Endometrial microvascular endothelial cells (primary cell): ENCODE measurements around the gene ABCC3. TPM values are rescaled to one million over a fixed set of nuclear protein-coding genes. Genes with fewer than 3 reads are reported as not detected.
"Not testable (repeated sequence)": the region's sequence is repeated elsewhere in the genome, so short reads cannot be mapped to it uniquely, and the experiment has no call there.

Experiments
- in situ Hi-C: cut with HindIII; loops from 2 replicates; pipeline ENCODE4 v1.10.0; 2017; ENCODE audit warnings: low sequenced_read_pairs, low pct_unique_long_range_greater_than_20kb; ENCODE audit errors: inconsistent ontology term
- total RNA-seq: library from RNA; depleted of rRNA; stranded (reverse); fragments of >200 nt; gene quantifications from one replicate; pipeline ENCODE4 v1.2.3, GENCODE V29; 2015; ENCODE audit errors: inconsistent ontology term

Gene ABCC3
- total RNA-seq, 1 donor from 2014 or later = 34.9 TPM

DNA sequence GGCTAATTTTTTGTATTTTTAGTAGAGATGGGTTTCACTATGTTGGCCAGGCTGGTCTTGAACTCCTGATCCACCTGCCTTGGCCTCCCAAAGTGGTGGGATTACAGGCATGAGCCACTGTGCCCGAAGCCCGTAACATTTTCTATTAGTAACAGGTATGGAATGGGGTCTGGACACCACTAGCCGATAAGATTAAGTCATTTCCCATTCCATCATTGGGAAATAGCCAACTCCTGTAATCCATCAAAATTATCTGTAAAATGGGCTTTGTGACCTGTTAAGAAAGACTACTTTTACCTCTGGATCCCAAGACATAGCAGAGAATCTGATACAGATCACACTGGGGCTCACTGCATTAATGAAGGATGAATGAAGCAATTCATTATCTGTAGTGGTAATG lies 80.8 kb downstream of the ABCC3 start:
- in situ Hi-C loops = no loop called here

- in situ Hi-C loops = no loop called here
These were observed 84.7 kb downstream of the ABCC3 start, which contains the start of gene LUC7L3 for GRCh38 chr17:50719144-50719923. Gene LUC7L3, plus strand, starts transcription at chr17:50719603. Its CDS starts 130 bp downstream, at chr17:50719733.

GRCh38 chr17:50719924-50720794 lies 85.5 kb downstream of the ABCC3 start:
- in situ Hi-C loops = no loop called here

DNA sequence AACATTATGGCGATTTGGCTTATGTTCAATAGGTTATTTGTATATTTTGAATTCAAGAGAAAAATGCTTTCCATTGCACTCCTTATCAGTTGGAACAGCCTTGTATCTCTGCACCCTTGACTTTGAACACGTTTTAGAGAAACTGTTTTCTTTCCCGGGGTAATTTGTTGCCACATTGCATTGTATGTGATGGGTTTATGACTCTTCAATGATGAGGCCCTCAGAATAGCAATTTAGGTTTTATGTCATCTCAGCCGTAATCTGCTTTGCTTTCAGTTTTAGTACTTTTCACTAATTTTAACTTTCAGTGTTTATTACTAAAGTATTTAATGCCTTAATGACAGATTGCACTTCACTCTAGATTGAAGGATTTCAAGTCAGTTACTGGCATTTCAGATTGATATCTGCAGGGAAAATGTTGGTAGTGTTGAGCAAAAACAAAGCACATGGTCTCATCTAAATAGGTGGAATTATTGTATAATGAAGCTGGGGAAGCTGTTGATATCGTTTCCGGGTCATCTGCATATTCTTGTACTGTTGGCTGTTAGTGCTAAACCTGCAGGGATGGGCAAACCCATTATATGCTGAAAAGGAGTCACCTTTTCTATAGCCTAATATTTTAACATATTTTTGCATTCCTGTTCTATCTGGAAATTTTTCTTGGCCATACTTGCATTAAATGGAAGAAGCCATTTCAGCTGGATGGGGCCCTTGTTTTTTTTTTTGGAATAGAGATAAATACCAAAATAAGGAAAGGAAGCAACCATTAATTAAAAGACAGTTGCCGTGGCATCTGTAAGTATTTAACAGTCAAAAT lies 86.7 kb downstream of the ABCC3 start:
- in situ Hi-C loops = no loop called here

DNA sequence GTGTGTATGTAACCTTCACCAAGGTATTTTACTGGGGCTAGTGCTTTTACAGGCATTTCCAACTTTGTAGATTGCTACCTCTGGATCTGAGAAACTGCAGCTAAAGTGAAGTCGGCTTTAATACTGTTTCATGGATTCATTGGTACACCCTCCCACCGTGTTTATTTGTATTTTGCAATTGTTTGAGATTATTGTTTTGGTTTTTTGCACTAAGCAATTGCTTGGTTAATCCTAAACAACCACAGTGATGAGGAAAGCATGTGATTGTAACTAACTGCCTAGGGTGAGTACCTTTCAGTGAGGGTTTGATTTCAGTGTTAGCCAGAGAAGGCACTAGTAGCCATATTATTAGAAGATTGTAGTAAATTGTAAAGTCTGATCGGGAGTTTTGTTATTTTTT lies 88.1 kb downstream of the ABCC3 start:
- in situ Hi-C loops = no loop called here

DNA sequence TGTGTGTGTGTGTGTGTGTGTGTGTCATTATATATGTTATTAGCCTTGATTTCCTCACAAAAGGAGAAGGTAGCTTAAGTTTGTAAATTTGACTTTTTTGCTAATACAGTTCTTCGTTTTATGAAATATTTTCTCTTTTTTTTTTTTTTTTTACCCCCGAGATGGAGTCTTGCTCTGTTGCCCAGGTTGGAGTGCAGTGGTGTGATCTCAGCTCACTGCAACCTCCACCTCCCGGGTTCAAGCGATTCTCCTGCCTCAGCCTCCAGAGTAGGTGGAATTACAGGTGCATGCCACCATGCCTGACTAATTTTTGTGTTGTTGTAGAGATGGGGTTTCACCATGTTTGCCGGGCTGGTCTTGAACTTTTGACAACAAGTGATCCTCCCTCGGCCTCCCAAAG lies 89.9 kb downstream of the ABCC3 start:
- in situ Hi-C loops = not testable (repeated sequence)

- in situ Hi-C loops = no loop called here
These were observed 91.3 kb downstream of the ABCC3 start for GRCh38 chr17:50725769-50726655.

GRCh38 chr17:50728112-50728429 lies 93.4 kb downstream of the ABCC3 start:
- in situ Hi-C loops = no loop called here

DNA sequence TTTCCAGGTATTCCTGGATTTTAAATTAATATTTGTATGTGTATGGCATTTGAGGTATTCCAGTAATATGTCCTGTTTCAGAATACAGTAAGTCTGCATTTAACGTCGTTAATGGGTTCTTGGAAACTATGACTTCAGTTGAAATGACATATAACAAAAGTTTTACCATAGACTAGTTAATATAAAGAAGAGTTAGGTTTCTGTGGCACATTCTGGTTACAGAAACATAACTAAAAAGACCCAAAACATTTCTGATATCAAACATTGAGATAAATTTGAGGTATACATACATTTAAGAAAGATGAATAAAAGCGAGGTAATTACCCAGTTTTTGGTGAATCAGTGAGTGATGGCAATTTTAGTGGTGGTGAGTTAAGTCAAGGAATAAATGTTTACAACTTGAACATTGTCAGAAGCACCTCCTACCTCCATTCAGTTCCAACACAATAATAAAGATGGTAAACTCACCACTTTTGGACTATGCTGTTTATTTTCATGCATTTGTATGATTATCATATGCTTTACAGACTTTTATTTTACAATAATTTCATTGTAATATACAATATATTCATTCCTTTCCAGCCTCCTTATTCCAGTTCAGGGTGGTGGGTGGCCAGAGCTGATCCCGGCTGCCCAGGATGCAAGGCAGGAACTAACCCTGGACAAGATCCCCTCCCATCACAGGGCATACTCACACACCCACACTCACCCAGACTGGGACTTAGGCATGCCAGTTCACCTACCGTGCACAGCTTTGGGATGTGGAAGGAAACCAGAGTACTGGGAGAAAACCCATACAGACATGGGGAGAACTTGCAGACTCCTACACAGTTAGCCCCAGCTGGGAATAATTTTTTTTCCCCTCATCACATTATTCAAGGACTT lies 94.4 kb downstream of the ABCC3 start:
- in situ Hi-C loops = no loop called here

GRCh38 chr17:50731575-50732460 lies 97.1 kb downstream of the ABCC3 start:
- in situ Hi-C loops = no loop called here

- in situ Hi-C loops = no loop called here
These were observed 100.6 kb downstream of the ABCC3 start for GRCh38 chr17:50735287-50735686.

DNA sequence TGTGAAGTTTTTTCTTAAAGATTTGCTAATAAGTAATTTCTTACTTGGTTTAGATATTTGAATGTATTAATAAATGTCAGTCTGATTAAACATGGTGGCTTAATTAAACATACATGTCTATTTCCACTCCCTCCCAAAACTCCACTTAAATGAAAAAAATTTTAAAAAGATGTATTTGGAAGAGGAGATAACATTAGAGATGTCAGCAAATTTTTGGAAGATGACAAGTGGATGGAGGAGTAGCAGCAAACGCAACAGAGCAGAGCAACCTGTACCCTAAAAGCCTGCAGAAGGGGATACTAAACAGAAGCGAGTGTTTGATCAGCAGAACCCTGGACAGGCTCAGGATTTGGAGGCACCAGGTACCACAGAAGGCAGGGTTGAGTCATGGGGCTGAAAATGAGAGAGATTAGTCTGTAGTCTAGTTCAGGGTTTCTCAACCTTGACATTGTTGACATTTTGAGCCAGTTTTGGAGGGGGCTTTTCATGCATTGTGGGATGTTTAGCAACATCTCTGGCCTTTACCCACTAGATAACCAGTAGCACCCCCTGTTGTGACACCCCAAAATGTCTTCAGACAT lies 102.5 kb downstream of the ABCC3 start:
- in situ Hi-C loops = no loop called here

GRCh38 chr17:50739098-50739497 lies 104.4 kb downstream of the ABCC3 start:
- in situ Hi-C loops = no loop called here
